Measurements from ENCODE around the gene SORCS2. TPM values are rescaled to one million over a fixed set of nuclear protein-coding genes. Genes with fewer than 3 reads are reported as not detected.

The SORCS2 gene
- polyA plus RNA-seq, 3 donors = 0.46 to 0.55 TPM; not detected in 1

GRCh38 chr4:7739077-7739917, 547.0 kb downstream of the SORCS2 start:
- H3K4me2 ChIP-seq (replicated peaks; ENCODE audit: extremely low read depth, low read length, poor library complexity, severe bottlenecking) = no peak overlapping the region
- H3K9ac ChIP-seq (ENCODE audit: insufficient read depth, low read length, poor library complexity, severe bottlenecking) = no peak overlapping the region
- H3K27me3 ChIP-seq (ENCODE audit: control insufficient read depth in 2 of 2, insufficient read depth in 2 of 2, low read length in 2 of 2) = no peaks in the 10 kb centered on the region
- no peak overlapping the region for H3K27ac Mint-ChIP-seq
- WGBS (ENCODE audit: insufficient coverage) = 93% methylated on average over 25 of the region's 37 CpGs
- no peak overlapping the region for H3K4me3 Mint-ChIP-seq
- no peak for TF ChIP-seq CTCF (IDR thresholded peaks at IDR 0.05)
- intact Hi-C loops (cut with micrococcal nuclease) = no loop called here
- H4K20me1 ChIP-seq (ENCODE audit: insufficient read depth, low read length) = no peaks in the 10 kb centered on the region
- no peaks in the 10 kb centered on the region for H3K79me2 ChIP-seq (ENCODE audit: insufficient read depth, low read length)
- peaks cover 21% of the 10 kb centered on the region for H3K4me1 Mint-ChIP-seq
- H3K4me1 ChIP-seq (ENCODE audit: control insufficient read depth in 1 of 2, insufficient read depth in 2 of 2, low read length in 2 of 2) = peaks cover 18 to 20% of the 10 kb centered on the region in 2 donors
- DNase-seq = no peak
- no peaks in the 10 kb centered on the region for H3K36me3 Mint-ChIP-seq
- peaks cover 4 to 15% (median 7%) of the 10 kb centered on the region in 3 donors for H3K27me3 Mint-ChIP-seq (ENCODE audit: low read depth in 3 of 3)
- peaks cover 0 to 8% of the 10 kb centered on the region in 2 donors for H3K9me3 ChIP-seq (replicated peaks in 1 of 2; ENCODE audit: control insufficient read depth in 1 of 2, insufficient read depth in 1 of 2, low read length in 2 of 2)
- peaks cover 0 to 7% (median 6%) of the 10 kb centered on the region in 7 donors for H3K9me3 Mint-ChIP-seq
- no peak overlapping the region for H3K27ac ChIP-seq (ENCODE audit: low read depth in 1 of 2, low read length in 2 of 2)
- no peak overlapping the region for H2AFZ ChIP-seq (ENCODE audit: insufficient read depth, low read depth, low read length, poor library complexity, severe bottlenecking)
- H3K36me3 ChIP-seq (replicated peaks in 1 of 2; ENCODE audit: control insufficient read depth in 1 of 2, insufficient read depth in 2 of 2, low read length in 2 of 2) = no peaks in the 10 kb centered on the region
- H3K4me3 ChIP-seq (replicated peaks in 1 of 3; ENCODE audit: low read depth in 2 of 3, low read length in 3 of 3) = no peak overlapping the region

GRCh38 chr4:7739918-7740865, 547.9 kb downstream of the SORCS2 start:
- no peak overlapping the region for H3K4me3 ChIP-seq (replicated peaks in 1 of 3; ENCODE audit: low read depth in 2 of 3, low read length in 3 of 3)
- no peak overlapping the region for H3K9ac ChIP-seq (ENCODE audit: insufficient read depth, low read length, poor library complexity, severe bottlenecking)
- no peak overlapping the region for H2AFZ ChIP-seq (ENCODE audit: insufficient read depth, low read depth, low read length, poor library complexity, severe bottlenecking)
- Mint-ChIP-seq H3K9me3 (peaks cover 0 to 7% (median 6%) of the 10 kb centered on the region in 7 donors), H3K27me3 (ENCODE audit: low read depth in 3 of 3) (peaks cover 2 to 10% (median 2%) of the 10 kb centered on the region in 3 donors), H3K36me3 (no peaks in the 10 kb centered on the region), H3K4me1 (peaks cover 30% of the 10 kb centered on the region), H3K27ac (peak overlapping the region in 1 of 7 donors; percentile 18), H3K4me3 (no peak overlapping the region)
- H3K36me3 ChIP-seq (replicated peaks in 1 of 2; ENCODE audit: control insufficient read depth in 1 of 2, insufficient read depth in 2 of 2, low read length in 2 of 2) = no peaks in the 10 kb centered on the region
- H3K4me1 ChIP-seq (ENCODE audit: control insufficient read depth in 1 of 2, insufficient read depth in 2 of 2, low read length in 2 of 2) = peaks cover 27 to 29% of the 10 kb centered on the region in 2 donors
- no peak overlapping the region for H3K4me2 ChIP-seq (replicated peaks; ENCODE audit: extremely low read depth, low read length, poor library complexity, severe bottlenecking)
- no peak overlapping the region for H3K27ac ChIP-seq (ENCODE audit: low read depth in 1 of 2, low read length in 2 of 2)
- TF ChIP-seq CTCF (IDR thresholded peaks at IDR 0.05) = no peak
- no peaks in the 10 kb centered on the region for H3K27me3 ChIP-seq (ENCODE audit: control insufficient read depth in 2 of 2, insufficient read depth in 2 of 2, low read length in 2 of 2)
- no peak for DNase-seq
- WGBS (ENCODE audit: insufficient coverage) = 88% methylated on average over 36 of the region's 45 CpGs
- intact Hi-C loops (cut with micrococcal nuclease) = no loop called here
- no peaks in the 10 kb centered on the region for H4K20me1 ChIP-seq (ENCODE audit: insufficient read depth, low read length)
- no peaks in the 10 kb centered on the region for H3K79me2 ChIP-seq (ENCODE audit: insufficient read depth, low read length)
- peaks cover 0 to 8% of the 10 kb centered on the region in 2 donors for H3K9me3 ChIP-seq (replicated peaks in 1 of 2; ENCODE audit: control insufficient read depth in 1 of 2, insufficient read depth in 1 of 2, low read length in 2 of 2)

All from CD14-positive monocyte (primary cell).